Spleen (tissue), 11 donors: ENCODE results near the gene LASP1. TPM values are rescaled to one million over a fixed set of nuclear protein-coding genes. Genes with fewer than 3 reads are reported as not detected.

Experiments
- DNase-seq: peaks from one replicate; pipeline ENCODE4 v3.0.0-alpha.2; 2020
- H3K27ac ChIP-seq, 8 donors: fragments of 200-600 bp; sonication (generic) in 7 of 8; 1 replicate in 4 of 8; 2 replicates in 4 of 8; pipeline versions ENCODE4 v1.5.0 to v1.8.0; 2016 to 2021; ENCODE audit warnings: inconsistent platforms in 4 of 8, mild to moderate bottlenecking in 4 of 8, moderate library complexity in 1 of 8
- H3K27me3 ChIP-seq, 7 donors: fragments of 200-600 bp; sonication (generic) in 6 of 7; replicated peaks in 1 of 7; 1 replicate in 4 of 7; 2 replicates in 3 of 7; pipeline versions ENCODE4 v1.5.0 to v1.8.0; 2016 to 2021; ENCODE audit warnings: inconsistent platforms in 3 of 7, mild to moderate bottlenecking in 1 of 7
- H3K36me3 ChIP-seq, 6 donors: fragments of 200-600 bp; sonication (generic) in 5 of 6; 1 replicate in 4 of 6; 2 replicates in 2 of 6; pipeline versions ENCODE4 v1.5.0 to v1.8.0; 2016 to 2021; ENCODE audit warnings: inconsistent platforms in 2 of 6
- H3K4me1 ChIP-seq, 6 donors: fragments of 200-600 bp; sonication (generic) in 5 of 6; 1 replicate in 3 of 6; 2 replicates in 3 of 6; pipeline versions ENCODE4 v1.5.0 to v1.8.0; 2016 to 2021; ENCODE audit warnings: inconsistent platforms in 3 of 6
- H3K4me3 ChIP-seq, 8 donors: fragments of 200-600 bp; sonication (generic) in 7 of 8; 1 replicate in 4 of 8; 2 replicates in 4 of 8; pipeline versions ENCODE4 v1.5.0 to v1.8.0; 2016 to 2021; ENCODE audit warnings: inconsistent platforms in 4 of 8, mild to moderate bottlenecking in 4 of 8, moderate library complexity in 2 of 8
- H3K9me3 ChIP-seq, 8 donors: fragments of 200-600 bp; sonication (generic) in 7 of 8; 1 replicate in 4 of 8; 2 replicates in 4 of 8; pipeline versions ENCODE4 v1.5.0 to v1.8.0; 2016 to 2021; ENCODE audit warnings: inconsistent platforms in 4 of 8
- POLR2A ChIP-seq, 3 donors: fragments of 450-650 bp; IDR thresholded peaks; one replicate each; pipeline ENCODE4 v1.5.1; 2017; ENCODE audit warnings: antibody characterized with exemption in 3 of 3, mild to moderate bottlenecking in 1 of 3
- POLR2AphosphoS5 ChIP-seq, 3 donors: sonication (generic); formaldehyde crosslinking; IDR thresholded peaks; one replicate each; pipeline ENCODE4 v1.5.1; 2017; ENCODE audit warnings: antibody characterized with exemption in 3 of 3
- WGBS, 5 donors: extraction: QIAGEN DNeasy Blood & Tissue Kit in 3 of 5; methylation state at CpG; one replicate each; pipeline versions ENCODE4 v1.1.5 to v1.1.7; 2013 to 2018; 5-methylcytosine and 5-hydroxymethylcytosine counted together
- intact Hi-C: fragments of 100-400 bp; cut with DNase I; formaldehyde crosslinking; loops from one replicate; pipeline ENCODE4 v1.15.0; 2023; ENCODE audit warnings: low total_unique reads
- polyA plus RNA-seq, 3 donors: library from polyadenylated mRNA; stranded (reverse); fragments of 200-250 nt; gene quantifications; one replicate each; pipeline ENCODE4 v1.2.1, GENCODE V29; 2013
- total RNA-seq, 7 donors: library from RNA; depleted of rRNA in 3 of 7; stranded (reverse); fragments of >200 nt in 3 of 7; fragmentation: NEBNext Ultra II Directional in 4 of 7; extraction: Animal tissue kit (Norgen Biotek cat#: 25700) in 4 of 7; gene quantifications; one replicate each; pipeline versions ENCODE4 v1.1.0 to v1.2.1, GENCODE V29; 2016 to 2021
- TF ChIP-seq, protein P1 (sequence below), 11 experiments: fragments of 200-600 bp in 7 of 11; fragments of 450-650 bp in 4 of 11; sonication (generic) in 4 of 11; IDR thresholded peaks in 8 of 11; conservative IDR thresholded peaks in 3 of 11; 1 replicate in 7 of 11; 2 replicates in 4 of 11; pipeline versions ENCODE4 v1.4.0 to v1.8.0; 2016 to 2021; ENCODE audit warnings: antibody characterized with exemption in 11 of 11, inconsistent platforms in 4 of 11, mild to moderate bottlenecking in 1 of 11
- donor health status: healthy with polysubstance abuse.
- donor health status: DM: no; HTN: no; CAD: no; lungs with moderate emphysema.
- donor health status: DM: no; HTN: no; CAD: no.
- donor health status: Bipolar disorder and iron deficiency.
- donor health status: healthy.
- donor health status: DM: no; HTN: no; CAD: no.
- donor health status: DM: yes; HTN: yes; CAD: no.

LASP1 gene
- total and polyA plus RNA-seq, 10 donors, result 38.8 to 196 (median 143) TPM

DNA sequence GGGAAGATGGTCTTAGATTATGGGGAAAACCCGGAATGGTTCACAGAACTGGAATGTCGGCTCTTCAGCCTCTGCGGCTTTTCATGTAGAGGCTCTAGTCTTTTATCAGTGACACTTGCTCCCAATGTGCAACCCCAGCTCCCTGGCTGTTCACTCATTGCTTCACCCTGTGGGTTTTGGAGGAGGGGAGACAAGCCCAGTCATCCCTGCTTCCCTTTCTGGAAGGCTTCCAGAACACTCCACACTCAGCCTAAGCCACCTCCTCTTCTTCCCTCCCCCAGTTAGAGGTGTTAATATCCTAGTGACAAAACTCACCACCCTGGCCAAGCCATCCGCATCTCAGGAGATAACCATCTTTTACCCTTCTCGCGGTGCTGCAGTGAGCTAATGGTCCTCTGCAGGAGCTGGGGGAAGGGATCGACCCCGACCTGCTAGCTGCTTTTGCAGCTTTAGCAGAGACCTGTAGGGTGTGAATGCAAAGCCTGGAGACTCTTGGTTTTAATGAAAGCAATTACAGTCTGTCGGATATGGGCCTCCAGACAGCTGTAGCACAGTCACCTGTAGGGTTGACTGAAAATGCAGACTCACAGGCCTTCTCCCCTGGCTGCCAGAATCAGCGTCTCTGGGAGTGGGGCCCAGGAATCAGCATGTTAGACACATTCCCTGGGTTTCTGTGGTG, 31.3 kb downstream of the LASP1 start:
- peaks cover 56 to 99% (median 83%) of the 10 kb centered on the region in 6 donors for H3K4me1 ChIP-seq
- H3K9me3 ChIP-seq, result no peaks in the 10 kb centered on the region
- H3K4me3 ChIP-seq, result peak overlapping the region in 1 of 8 donors; percentile 22
- WGBS, 5 donors, result 21 to 47% (median 34%) methylated on average over 10 of the region's 10 CpGs
- intact Hi-C loops, result no loop called here
- no peak for DNase-seq
- peaks cover 0 to 98% (median 27%) of the 10 kb centered on the region in 6 donors for H3K36me3 ChIP-seq
- peaks cover 0 to 4% (median 0%) of the 10 kb centered on the region in 7 donors for H3K27me3 ChIP-seq
- H3K27ac ChIP-seq, result peak overlapping the region in 7 of 8 donors; percentile 65 to 95 (median 88)
- peak in 1 of 3 donors; percentile 46 for TF ChIP-seq POLR2AphosphoS5 (IDR thresholded peaks at IDR 0.05)
- no peak for TF ChIP-seq POLR2A (IDR thresholded peaks at IDR 0.05)

DNA sequence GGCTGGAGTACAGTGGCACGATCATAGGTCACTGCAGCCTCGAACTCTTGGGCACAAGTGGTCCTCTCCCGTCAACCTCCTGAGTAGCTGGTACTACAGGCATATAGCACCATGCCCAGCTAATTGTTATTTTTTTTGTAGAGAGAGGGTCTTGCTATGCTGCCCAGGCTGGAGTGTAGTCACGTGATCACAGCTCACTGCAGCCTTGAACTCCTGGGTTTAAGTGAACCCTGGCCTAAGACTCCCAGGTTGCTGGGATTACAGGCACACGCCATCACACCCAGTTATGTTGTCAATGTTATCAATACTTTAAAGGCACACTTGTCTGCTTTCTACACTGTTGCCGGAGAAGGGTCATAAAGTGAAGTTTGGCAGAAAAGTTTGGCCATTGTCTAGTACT, 33.5 kb downstream of the LASP1 start:
- TF ChIP-seq POLR2A (IDR thresholded peaks at IDR 0.05), result no peak
- TF ChIP-seq POLR2AphosphoS5 (IDR thresholded peaks at IDR 0.05), result no peak
- TF ChIP-seq, protein P1, sequence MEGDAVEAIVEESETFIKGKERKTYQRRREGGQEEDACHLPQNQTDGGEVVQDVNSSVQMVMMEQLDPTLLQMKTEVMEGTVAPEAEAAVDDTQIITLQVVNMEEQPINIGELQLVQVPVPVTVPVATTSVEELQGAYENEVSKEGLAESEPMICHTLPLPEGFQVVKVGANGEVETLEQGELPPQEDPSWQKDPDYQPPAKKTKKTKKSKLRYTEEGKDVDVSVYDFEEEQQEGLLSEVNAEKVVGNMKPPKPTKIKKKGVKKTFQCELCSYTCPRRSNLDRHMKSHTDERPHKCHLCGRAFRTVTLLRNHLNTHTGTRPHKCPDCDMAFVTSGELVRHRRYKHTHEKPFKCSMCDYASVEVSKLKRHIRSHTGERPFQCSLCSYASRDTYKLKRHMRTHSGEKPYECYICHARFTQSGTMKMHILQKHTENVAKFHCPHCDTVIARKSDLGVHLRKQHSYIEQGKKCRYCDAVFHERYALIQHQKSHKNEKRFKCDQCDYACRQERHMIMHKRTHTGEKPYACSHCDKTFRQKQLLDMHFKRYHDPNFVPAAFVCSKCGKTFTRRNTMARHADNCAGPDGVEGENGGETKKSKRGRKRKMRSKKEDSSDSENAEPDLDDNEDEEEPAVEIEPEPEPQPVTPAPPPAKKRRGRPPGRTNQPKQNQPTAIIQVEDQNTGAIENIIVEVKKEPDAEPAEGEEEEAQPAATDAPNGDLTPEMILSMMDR (IDR thresholded peaks at IDR 0.05 in 8 of 11, conservative IDR thresholded peaks at IDR 0.05 in 3 of 11), result no peak
- peaks cover 0 to 4% (median 0%) of the 10 kb centered on the region in 7 donors for H3K27me3 ChIP-seq
- peaks cover 54 to 99% (median 83%) of the 10 kb centered on the region in 6 donors for H3K4me1 ChIP-seq
- intact Hi-C loops, result no loop called here
- H3K36me3 ChIP-seq, result peaks cover 0 to 89% (median 24%) of the 10 kb centered on the region in 6 donors
- 88 to 97% (median 94%) methylated on average over 6 of the region's 6 CpGs for WGBS, 5 donors
- no peaks in the 10 kb centered on the region for H3K9me3 ChIP-seq
- no peak overlapping the region for H3K4me3 ChIP-seq
- peak overlapping the region in 4 of 8 donors; percentile 14 to 95 (median 88) for H3K27ac ChIP-seq
- no peak for DNase-seq

DNA sequence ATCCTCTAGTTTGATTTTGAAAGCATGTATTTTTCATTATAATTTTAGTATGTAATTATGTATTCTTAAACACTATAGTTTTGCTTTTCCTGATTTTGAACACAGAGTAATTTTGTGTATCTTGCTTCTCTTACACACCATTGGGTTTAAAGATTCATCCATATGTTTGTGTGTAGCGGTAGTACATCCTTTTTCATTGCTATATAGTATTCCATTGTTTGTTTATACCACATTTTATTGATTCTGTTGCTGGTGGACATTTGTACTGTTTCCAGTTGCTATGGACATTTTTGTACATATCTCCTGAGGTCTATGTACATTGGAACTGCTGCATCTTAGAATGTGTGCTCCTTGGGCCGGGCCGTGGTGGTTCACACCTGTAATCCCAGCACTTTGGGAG, 35.0 kb downstream of the LASP1 start:
- H3K27me3 ChIP-seq, result peaks cover 0 to 4% (median 0%) of the 10 kb centered on the region in 7 donors
- H3K9me3 ChIP-seq, result no peaks in the 10 kb centered on the region
- H3K36me3 ChIP-seq, result peaks cover 0 to 89% (median 24%) of the 10 kb centered on the region in 6 donors
- intact Hi-C loops, result no loop called here
- peak overlapping the region in 2 of 8 donors; percentile 18 to 26 for H3K27ac ChIP-seq
- WGBS, 5 donors, result 97 to 98% (median 97%) methylated on average over 3 of the region's 3 CpGs
- H3K4me1 ChIP-seq, result peaks cover 45 to 99% (median 80%) of the 10 kb centered on the region in 6 donors
- TF ChIP-seq POLR2AphosphoS5 (IDR thresholded peaks at IDR 0.05), result no peak
- no peak for TF ChIP-seq POLR2A (IDR thresholded peaks at IDR 0.05)
- TF ChIP-seq, protein P1 (IDR thresholded peaks at IDR 0.05 in 8 of 11, conservative IDR thresholded peaks at IDR 0.05 in 3 of 11), result no peak
- no peak overlapping the region for H3K4me3 ChIP-seq
- no peak for DNase-seq

DNA sequence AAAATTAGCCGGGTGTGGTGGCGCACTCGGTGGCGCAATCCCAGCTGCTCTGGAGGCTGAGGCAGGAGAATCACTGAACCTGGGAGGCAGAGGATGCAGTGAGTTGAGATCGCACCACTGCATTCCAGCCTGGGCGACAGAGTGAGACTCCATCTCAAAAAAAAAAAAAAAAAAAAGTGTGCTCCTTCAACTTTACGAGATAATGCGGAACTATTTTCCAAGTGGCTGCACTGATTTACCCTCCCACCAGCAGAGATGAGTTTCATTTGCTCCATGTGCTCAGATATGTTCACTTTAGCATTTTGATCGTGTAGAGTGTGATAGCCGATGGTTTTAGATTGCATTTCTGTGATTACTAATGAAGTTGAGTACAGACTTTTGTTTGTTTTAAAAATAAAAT, 35.5 kb downstream of the LASP1 start:
- TF ChIP-seq, protein P1 (IDR thresholded peaks at IDR 0.05 in 8 of 11, conservative IDR thresholded peaks at IDR 0.05 in 3 of 11), result no peak
- no peak for TF ChIP-seq POLR2AphosphoS5 (IDR thresholded peaks at IDR 0.05)
- no peak for TF ChIP-seq POLR2A (IDR thresholded peaks at IDR 0.05)
- Histone ChIP-seq H3K27me3 (peaks cover 0 to 4% (median 0%) of the 10 kb centered on the region in 7 donors), H3K36me3 (peaks cover 0 to 89% (median 24%) of the 10 kb centered on the region in 6 donors), H3K4me1 (peaks cover 40 to 99% (median 77%) of the 10 kb centered on the region in 6 donors), H3K9me3 (no peaks in the 10 kb centered on the region), H3K4me3 (no peak overlapping the region), H3K27ac (peak overlapping the region in 3 of 8 donors; percentile 26 to 63 (median 46))
- intact Hi-C loops, result no loop called here
- no peak for DNase-seq
- 79 to 90% (median 87%) methylated on average over 10 of the region's 10 CpGs for WGBS, 5 donors
